WERI-Rb-1 (cell line): ENCODE results near the gene LRP2.
"Not testable (repeated sequence)": the region's sequence is repeated elsewhere in the genome, so short reads cannot be mapped to it uniquely, and the experiment has no call there.

Source experiments
- DNase-seq: peaks from one replicate; pipeline ENCODE4 v3.0.0-alpha.2; 2020
- H3K27ac ChIP-seq: fragments of 250-450 bp; sonication (Bioruptor Pico); 2 replicates; pipeline ENCODE4 v1.5.1; 2020; ENCODE audit warnings: mild to moderate bottlenecking, moderate library complexity
- H3K27me3 ChIP-seq: fragments of 250-450 bp; sonication (Bioruptor Pico); 2 replicates; pipeline ENCODE4 v1.5.1; 2021; ENCODE audit warnings: mild to moderate bottlenecking, low read depth, moderate library complexity; ENCODE audit not compliant: insufficient read depth, severe bottlenecking
- H3K36me3 ChIP-seq: fragments of 250-450 bp; sonication (Bioruptor Pico); 2 replicates; pipeline ENCODE4 v1.5.1; 2020; ENCODE audit warnings: mild to moderate bottlenecking, moderate library complexity
- H3K4me3 ChIP-seq: 2 replicates; pipeline ENCODE4 v1.5.1; 2011; ENCODE audit warnings: low read depth, mild to moderate bottlenecking, control low read depth, low read length
- H3K9me3 ChIP-seq: fragments of 250-450 bp; sonication (Bioruptor Pico); 2 replicates; pipeline ENCODE4 v1.5.1; 2021; ENCODE audit warnings: mild to moderate bottlenecking, moderate library complexity; ENCODE audit not compliant: severe bottlenecking
- TF ChIP-seq, protein P1 (sequence below): IDR thresholded peaks from 2 replicates; pipeline ENCODE4 v1.5.1; 2011; ENCODE audit warnings: low read depth, mild to moderate bottlenecking, control low read depth, inconsistent platforms, low read length

LRP2 gene

DNA sequence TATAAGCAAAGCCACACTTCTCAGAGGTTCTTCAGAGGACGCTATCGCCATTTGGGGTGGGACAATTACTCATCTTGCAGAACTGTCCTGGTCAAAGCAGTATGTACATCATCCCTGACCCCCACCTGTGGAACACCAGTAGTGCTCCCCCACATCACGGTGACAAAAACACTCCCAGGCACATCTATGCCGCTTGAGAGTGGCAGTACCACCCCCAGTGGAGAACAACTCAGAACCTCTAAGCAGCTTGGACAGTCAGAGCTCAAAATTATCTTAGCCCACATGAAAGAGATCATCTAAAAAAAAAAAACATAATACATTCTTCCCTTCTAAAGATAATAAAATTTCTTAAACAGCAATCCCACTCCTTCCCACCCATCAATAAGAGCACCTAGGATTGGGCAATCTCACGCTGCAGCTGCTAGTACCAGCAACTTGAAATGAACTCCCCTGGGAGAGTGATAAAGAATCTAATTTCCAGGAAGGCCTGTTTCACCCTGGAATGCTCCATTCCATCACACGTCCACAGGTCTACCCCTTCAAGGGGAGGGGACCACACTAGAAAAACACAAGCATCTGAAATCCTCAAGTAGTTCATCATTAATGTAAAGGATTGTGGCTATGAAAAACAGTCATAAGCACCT lies 31.7 kb downstream of the LRP2 start:
- H3K4me3 ChIP-seq = no peak overlapping the region
- no peak overlapping the region for H3K27ac ChIP-seq
- no peaks in the 10 kb centered on the region for H3K27me3 ChIP-seq
- no peaks in the 10 kb centered on the region for H3K36me3 ChIP-seq
- TF ChIP-seq, protein P1, sequence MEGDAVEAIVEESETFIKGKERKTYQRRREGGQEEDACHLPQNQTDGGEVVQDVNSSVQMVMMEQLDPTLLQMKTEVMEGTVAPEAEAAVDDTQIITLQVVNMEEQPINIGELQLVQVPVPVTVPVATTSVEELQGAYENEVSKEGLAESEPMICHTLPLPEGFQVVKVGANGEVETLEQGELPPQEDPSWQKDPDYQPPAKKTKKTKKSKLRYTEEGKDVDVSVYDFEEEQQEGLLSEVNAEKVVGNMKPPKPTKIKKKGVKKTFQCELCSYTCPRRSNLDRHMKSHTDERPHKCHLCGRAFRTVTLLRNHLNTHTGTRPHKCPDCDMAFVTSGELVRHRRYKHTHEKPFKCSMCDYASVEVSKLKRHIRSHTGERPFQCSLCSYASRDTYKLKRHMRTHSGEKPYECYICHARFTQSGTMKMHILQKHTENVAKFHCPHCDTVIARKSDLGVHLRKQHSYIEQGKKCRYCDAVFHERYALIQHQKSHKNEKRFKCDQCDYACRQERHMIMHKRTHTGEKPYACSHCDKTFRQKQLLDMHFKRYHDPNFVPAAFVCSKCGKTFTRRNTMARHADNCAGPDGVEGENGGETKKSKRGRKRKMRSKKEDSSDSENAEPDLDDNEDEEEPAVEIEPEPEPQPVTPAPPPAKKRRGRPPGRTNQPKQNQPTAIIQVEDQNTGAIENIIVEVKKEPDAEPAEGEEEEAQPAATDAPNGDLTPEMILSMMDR = no peak
- no peak for DNase-seq
- no peaks in the 10 kb centered on the region for H3K9me3 ChIP-seq

DNA sequence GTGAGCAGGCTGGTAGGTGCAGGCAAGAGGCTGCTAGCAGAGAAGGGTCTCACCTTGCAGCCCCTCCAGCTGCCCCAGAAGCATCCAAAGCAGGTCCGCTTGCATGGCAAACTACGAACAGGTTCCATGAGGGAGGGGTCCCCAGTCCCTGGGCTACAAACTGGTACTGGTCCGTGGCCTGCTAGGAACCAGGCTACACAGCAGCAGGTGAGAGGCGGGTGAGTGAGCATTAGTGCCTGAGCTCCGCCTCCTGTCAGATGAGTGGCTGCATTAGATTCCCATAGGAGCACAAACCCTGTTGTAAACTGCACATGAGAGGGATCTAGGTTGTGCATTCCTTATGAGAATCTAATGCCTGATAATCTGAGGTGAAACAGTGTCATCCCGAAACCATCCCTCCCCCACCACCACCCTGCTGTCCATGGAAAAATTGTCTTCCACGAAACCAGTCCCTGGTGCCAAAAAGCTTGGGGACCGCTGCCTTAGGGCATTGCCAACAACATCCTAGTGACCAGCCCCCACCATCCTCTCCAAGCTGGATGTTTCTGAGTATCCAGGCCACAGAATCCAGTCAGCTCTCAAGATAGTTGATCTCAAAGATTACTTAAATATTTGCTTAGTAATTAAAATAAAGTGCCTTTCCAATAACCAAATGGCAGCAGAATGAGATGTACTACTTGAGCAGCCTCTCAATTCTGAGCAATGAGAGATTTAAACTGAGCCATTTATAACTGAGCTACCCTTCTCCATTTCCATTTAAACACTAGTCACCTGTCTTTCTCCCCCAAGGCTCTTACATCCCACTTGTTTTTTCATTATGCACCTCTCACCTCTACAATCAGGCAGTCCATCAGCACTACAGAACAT lies 32.4 kb downstream of the LRP2 start:
- no peak for DNase-seq
- H3K27ac ChIP-seq = no peak overlapping the region
- no peak overlapping the region for H3K4me3 ChIP-seq
- no peaks in the 10 kb centered on the region for H3K36me3 ChIP-seq
- TF ChIP-seq, protein P1 = no peak
- H3K27me3 ChIP-seq = no peaks in the 10 kb centered on the region
- H3K9me3 ChIP-seq = no peaks in the 10 kb centered on the region

DNA sequence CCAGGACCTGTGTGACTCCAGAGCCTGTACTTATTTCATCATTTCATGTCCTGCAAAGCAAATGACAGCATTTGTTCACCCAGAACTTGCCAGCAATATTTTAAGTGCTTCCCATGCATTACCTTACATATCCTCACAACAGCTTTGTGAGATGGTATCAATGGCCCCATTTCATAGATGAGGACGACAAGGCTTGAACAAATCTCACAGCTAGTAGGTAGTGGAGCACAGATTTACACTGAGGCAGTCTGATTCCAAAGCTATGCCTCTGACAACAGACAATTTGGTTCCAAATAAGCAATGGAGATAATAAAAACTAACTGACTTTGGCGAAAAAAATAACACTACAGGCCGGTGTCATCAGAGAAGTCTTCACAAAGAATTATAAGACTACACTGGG lies 33.5 kb downstream of the LRP2 start:
- Histone ChIP-seq H3K27me3 (no peaks in the 10 kb centered on the region), H3K9me3 (no peaks in the 10 kb centered on the region), H3K36me3 (no peaks in the 10 kb centered on the region), H3K4me3 (no peak overlapping the region), H3K27ac (no peak overlapping the region)
- no peak for DNase-seq
- TF ChIP-seq, protein P1 = no peak

DNA sequence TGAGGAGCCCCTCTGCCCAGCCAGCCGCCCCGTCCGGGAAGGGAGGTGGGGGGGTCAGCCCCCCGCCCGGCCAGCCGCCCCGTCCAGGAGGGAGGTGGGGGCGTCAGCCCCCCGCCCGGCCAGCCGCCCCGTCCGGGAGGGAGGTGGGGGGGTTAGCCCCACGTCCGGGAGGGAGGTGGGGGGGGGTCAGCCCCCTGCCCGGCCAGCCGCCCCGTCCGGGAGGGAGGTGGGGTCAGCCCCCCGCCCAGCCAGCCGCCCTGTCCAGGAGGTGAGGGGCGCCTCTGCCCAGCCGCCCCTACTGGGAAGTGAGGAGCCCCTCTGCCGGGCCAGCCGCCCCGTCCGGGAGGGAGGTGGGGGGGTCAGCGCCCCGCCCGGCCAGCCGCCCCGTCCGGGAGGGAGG lies 34.5 kb downstream of the LRP2 start:
- H3K36me3 ChIP-seq, H3K27ac ChIP-seq, DNase-seq, H3K9me3 ChIP-seq, H3K27me3 ChIP-seq, H3K4me3 ChIP-seq: not testable (repeated sequence)

DNA sequence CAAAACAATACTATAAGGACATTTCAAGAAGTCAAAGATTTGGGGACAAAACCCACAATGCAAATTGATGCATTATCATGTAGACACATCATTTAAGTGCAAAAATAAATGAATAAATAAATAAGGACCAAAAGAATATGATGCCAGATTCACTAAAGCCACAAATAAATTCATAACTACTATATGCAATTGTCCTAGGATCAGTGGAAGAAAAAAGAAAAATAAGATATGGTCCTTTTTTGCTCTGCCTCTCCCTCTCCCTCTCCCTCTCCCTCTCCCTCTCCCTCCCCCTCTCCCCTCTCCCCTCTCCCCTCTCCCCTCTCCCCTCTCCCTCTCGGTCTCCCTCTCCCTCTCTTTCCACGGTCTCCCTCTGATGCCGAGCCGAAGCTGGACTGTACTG lies 36.4 kb downstream of the LRP2 start:
- H3K27me3 ChIP-seq, H3K36me3 ChIP-seq, DNase-seq, H3K4me3 ChIP-seq, H3K27ac ChIP-seq, H3K9me3 ChIP-seq: not testable (repeated sequence)

DNA sequence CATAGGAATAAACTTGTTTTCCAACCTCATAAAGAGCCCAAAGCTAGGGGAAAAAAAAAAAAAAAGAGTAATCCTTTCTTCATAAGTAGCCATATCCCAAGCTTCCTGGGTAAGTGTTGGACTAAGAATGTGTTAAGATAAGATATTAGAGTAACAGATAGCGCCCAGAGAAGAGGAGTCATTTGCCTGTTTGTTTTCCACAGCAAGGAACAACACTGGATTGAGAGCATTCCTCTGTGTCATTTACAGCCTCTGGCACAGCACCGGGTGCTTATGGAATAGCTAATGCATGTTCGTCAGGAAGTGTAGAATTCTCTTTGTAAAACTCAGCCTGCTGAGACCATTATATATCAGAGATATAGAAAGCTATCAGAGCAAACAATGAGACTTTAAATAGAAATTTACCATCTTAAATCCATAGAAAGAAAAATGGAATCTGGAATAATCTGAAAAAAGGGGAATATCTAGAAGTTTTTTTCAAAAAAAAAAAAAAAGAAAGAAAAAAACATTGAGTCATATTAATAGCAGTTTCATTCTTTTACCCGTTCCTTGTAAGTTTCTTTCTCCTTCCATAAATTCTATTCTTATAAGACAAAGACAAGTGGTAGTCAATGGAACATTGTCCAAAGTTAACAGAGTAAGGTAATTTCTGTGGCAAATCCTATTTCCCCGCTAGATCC lies 37.6 kb downstream of the LRP2 start:
- DNase-seq = no peak
- H3K27me3 ChIP-seq = no peaks in the 10 kb centered on the region

More for the DNA sequence above, 37.6 kb downstream of the LRP2 start:
- no peaks in the 10 kb centered on the region for H3K9me3 ChIP-seq
- H3K36me3 ChIP-seq = no peaks in the 10 kb centered on the region
- H3K4me3 ChIP-seq = no peak overlapping the region
- no peak overlapping the region for H3K27ac ChIP-seq
- TF ChIP-seq, protein P1 = no peak
